NCI-H1694 (cell line): ENCODE results near the gene COL15A1.

ENCODE experiments used
- DNase-seq: peaks from one replicate; lab custom pipeline; 2025; lab: John Stamatoyannopoulos, UW

COL15A1 gene

DNA sequence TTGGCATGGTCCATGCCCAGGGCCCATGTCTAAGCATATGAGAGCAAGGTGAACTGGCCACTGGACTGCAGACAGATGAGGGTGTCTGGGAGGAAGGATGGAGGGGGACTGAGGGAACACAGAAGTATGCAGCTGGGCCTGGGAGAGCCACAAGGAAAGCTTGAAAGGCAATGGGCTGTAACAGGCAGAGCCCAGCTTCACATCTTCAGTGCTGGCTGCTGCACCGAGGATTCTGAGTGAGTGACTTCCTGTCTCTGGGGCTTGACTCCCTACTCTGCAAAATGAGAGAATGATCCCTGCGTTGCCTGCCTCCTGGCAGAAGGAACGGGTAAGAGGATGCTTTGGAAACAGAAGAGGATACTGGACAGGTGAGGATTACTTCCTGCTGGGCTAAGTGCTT is 29.0 kb downstream of the COL15A1 start:
- DNase-seq, result no peak

DNA sequence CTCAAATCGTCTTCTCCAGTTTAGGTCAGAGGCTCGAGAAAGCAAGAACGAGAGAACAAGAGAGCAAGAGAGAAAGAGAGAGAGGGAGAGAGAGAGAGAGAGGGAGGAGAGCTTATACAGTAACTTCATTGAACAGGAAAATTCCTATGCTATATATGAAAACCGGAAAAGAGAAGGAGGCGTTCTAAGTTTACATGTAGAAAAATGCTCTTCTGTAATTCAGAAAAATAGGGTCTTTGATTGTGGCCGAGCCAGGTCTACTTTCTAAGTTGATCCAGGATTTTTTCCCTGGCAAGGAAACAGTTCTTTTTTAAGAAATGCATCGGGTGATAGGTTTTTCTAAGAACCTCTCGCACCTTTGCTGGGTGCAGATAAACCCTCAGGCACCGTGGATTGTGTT is 29.5 kb downstream of the COL15A1 start:
- DNase-seq, result no peak

DNA sequence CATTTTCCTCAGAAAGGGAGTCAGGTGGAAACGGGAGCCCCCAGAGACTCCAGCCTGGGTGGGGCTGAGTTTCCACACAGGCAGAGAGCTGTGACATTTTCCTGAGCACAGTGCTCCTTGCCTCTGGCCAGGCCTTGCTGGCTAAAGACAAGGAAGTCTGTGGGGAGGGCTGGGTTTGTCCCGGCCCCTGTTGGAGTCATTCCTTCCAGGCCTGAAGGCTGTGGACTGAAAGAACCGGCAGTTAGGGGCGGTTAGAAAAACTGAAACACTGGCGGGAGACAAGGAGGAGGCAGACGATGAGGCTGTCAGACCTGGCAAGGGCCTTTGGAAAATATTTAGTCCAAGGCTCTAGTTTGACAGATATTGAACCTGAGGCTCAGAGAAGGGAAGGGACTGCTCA is 29.9 kb downstream of the COL15A1 start:
- DNase-seq, result no peak

DNA sequence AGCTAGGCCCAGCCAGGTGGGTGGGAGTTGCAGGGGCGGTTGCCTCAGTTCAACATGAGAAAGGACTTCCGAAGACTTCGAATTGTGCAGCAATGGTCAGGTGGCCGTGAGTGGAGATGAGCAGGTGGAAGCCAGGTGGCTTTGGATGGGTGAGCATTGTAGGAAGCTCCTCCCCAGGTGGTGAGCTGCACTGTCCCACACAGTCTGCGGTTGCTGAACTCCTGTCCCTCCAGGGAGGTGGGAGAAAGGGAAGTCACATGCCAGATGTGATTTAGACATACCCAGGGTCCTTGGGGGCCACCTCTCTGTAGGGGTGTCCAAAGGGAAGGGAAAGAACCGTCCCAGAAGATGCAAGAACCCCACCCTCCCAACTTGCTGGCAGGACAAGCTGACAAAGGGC is 30.4 kb downstream of the COL15A1 start:
- DNase-seq, result no peak

DNA sequence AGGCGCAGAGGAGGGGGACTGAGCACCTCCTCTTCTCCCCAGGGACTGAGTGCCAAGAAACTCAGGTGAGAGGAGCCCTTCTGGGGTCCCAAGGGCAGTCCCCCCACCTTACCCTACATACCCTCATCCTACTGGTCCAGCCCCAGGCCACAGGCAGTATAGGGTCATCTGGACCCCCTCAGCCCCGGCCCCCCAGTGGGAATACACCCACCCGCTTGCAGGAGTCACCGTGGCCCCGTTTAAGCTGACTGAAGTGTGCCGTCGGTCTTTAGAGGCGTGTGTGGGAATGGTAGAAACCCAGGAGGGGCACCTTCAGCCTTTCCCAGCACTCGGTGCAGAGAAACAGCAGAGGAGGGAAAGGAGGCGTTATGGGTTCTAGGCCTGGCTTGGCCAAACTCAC is 30.8 kb downstream of the COL15A1 start:
- DNase-seq, result no peak

DNA sequence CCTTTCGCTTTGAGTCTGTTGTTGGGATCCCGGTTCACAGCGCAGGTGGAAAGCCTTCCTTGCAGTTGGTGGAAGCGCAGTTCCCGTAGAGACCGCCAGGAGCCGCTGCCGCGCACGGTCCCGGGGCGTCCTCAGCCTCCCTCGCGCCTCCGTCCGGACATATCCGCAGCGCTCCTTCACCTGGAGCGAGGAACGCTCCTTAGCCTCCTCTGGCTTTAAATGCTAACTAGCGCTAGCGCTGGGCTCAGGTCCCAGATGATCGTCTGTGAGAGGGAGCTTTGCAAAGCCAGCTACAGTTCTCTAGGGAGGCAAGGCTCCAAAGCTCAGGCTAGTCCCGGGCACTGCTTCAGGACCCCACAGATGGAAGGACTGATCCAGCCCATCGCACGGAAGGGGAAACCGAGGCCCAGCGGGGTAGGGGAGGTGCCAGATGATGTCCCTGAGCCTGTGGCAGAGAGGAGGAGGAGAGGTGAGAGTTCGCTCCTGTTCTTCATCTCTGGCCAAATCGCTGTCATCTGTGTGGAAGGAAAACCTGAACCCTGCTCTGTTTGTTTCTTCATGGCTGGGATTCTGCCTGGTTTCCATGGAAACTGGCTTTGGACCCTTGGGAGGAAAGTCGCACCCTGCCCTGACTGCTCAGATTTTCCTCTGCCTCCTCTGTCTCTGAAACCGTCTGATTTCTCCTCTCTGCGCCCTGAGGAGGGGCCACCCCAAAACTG is 31.4 kb downstream of the COL15A1 start:
- peak; percentile 41 for DNase-seq

DNA sequence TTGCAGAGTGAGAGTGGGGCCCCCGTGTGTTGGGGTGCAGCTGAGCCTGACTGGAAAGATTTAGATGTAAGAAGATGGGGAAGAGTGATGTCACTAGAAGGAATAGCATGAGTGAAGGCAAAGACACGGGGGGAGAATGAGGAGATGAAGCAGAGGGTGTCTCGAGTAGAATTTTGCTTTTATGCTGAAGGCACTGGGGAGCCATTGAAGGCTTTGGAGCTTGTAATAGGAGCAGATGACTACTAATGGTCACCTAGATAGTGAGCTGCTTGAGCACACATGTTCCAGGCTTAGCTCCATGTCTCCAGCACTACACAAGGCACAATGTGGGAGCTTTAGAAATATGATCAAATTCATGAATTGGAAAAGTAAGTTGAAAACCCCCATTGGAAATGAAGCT is 32.1 kb downstream of the COL15A1 start:
- no peak for DNase-seq

DNA sequence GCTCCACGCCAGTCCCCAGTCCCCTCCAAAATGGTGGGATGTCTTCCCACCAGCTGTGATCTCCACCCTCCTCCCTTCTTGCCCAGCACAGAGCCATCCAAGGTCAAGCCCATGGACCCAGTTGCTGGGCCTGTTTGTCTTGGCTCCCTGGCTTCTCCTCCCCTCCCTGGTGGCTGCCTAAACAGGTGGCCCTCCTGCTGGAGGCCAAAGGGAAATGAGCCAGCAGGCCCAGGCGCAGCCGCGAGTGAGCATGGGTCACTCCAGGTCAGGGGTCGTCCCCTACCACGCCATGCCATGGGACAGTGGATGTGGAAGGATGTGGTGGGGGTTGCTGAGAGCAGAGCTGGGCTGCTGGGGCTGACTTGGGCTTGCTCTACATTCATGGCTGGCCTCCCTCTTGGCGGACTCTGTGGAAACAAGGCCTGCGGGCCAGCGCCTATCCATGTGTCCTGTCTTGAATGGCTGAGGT is 33.6 kb downstream of the COL15A1 start:
- DNase-seq, result no peak

DNA sequence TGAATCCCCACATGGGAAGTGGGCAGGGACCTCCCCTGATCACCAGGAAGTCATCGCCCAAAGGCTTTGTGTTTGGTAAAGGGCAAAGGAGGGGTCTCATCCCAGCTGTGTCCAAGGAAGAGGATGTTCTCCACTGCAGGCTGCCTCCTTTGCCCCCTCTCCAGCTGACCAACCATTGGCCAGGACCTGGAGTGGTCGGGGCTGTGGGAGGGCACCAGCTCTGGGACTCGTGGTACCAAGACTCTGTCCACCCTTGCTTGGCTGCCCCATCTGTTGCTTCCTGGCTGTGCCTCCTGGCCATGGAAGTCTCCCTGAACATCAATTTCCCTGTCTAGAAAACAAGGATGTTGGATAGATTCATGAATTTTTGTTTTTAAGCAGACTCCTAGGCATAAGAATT is 34.1 kb downstream of the COL15A1 start:
- no peak for DNase-seq

DNA sequence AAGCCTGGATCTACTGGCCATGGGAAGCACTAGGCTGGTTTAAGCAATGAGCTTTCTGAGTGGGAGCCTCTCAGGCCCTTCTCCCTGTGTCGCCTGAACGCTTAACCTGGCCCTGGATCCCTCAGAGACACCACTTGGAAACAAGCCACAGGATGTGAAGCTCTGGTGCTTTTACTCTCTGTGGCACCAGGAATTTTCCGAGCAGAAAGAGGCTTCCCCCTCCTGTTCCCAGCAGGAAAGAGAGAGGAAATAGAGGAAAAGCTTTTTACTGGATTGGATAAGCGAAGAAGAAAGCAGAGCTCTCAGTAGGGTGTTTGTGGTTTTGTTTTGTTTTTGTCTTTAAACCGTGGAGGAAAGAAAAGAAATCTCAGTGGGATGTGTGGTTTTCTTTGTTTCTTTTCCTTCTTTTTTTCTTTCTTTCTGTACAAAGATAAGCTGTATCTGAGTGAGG is 34.5 kb downstream of the COL15A1 start:
- DNase-seq, result peak; percentile 43

DNA sequence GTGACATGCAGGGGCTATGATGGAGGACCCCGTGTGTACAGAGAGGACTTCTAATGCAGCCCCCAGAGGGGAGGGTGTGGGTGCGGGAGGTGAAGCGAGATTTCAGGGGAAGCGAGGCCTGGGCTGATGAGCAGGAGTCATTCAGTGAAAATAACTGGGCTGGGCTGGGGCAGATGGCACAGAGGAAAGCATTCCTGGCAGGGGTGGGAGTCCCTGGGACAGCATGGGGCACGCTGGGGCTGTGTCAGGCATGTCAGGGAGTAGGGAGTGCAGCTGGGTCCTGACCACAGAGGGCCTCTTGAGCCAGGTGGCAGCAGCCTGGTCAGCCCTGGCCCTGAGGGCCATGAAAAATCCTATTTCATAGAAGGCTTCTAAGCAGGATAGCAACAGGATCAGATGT is 36.6 kb downstream of the COL15A1 start:
- DNase-seq, result peak; percentile 22

DNA sequence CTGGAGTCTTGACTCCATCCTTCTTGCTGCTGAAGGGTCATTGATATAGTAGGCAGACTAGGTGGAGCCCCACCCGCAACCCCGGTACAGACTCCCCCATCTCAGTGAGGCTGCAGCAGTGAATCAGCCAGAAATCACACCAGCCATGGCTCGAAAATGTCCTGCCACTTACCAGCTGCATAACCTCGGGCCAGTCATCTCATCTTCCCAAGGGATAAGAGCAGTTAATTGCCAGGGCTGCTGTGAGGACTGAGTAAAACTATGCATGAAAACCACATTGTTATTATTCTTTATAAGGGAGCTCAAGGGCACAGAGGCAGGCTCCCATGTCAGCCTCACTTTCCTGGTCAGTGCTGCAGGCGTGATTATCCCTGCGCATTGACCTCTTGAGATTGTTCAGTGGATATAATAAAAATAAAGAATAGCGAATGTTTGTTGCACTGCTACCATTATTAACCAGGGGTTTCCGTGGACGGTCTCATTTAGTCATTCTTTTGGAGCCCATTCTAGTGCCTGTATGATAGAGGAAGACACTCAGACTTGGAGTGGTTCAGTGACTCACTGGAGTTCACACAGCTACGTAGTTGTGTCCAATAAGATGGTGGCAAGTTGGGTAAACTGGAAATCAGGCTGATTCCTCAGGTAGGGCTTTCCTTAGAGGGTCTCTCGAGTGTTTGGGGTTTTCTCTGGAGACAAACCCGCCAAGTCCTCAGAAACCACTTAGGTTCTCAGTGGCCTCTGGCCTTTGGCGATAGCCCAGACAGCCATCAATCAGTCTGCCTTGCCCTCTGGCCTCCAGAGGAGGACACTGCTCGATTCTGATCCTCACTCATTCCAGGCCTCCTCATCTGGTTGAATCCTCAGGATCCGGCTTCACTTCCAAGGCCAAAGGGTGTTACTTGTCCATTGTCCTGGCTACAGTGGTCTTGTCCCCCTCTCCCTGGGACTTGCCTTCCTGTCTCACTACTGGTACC is 39.9 kb downstream of the COL15A1 start:
- no peak for DNase-seq

DNA sequence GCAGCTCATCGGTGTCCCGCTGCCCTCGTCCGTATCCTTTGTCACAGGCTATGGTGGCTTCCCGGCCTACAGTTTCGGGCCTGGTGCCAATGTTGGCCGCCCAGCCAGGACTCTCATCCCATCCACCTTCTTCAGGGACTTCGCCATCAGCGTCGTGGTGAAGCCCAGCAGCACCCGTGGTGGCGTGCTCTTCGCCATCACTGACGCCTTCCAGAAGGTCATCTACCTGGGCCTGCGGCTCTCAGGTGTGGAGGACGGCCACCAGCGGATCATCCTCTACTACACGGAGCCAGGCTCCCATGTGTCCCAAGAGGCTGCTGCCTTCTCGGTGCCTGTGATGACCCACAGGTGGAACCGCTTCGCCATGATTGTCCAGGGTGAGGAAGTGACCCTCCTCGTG is 41.9 kb downstream of the COL15A1 start:
- DNase-seq, result no peak

DNA sequence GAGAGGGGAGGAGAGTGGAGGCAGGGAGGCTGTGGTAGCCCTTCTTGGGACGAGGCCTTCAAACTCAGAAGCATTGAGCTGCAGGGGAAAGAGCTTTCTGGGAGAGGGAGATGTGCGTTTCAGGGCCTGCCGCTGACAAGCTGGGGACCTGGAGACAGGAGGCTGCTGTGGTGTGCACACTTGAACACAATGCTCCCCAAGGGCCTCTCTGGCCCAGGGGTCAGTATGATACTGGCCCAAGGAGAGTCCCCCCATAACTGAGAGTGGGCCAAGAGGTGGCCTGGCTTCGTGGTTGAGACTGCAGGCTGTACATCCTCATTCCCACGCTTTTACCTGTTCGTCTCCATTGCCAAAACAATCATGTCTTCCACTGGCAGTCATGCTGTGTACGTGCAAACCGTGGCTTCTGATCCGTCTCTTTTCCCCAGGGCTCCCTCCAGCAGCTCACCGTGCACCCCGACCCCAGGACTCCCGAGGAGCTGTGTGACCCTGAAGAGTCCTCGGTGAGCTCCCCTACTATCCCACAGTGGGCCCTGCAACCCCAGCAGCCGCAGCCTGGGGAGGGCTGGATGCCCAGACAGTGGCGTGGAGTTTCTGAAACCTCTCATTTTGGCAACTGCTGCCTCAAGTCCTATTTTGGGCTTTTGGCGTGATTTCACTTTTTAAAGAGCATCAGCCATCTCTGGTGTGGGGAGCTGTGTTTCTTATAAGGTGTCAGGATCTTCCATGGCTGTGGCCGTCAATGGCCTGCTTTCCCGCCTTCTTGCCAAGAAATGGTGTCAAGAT is 43.4 kb downstream of the COL15A1 start:
- no peak for DNase-seq

DNA sequence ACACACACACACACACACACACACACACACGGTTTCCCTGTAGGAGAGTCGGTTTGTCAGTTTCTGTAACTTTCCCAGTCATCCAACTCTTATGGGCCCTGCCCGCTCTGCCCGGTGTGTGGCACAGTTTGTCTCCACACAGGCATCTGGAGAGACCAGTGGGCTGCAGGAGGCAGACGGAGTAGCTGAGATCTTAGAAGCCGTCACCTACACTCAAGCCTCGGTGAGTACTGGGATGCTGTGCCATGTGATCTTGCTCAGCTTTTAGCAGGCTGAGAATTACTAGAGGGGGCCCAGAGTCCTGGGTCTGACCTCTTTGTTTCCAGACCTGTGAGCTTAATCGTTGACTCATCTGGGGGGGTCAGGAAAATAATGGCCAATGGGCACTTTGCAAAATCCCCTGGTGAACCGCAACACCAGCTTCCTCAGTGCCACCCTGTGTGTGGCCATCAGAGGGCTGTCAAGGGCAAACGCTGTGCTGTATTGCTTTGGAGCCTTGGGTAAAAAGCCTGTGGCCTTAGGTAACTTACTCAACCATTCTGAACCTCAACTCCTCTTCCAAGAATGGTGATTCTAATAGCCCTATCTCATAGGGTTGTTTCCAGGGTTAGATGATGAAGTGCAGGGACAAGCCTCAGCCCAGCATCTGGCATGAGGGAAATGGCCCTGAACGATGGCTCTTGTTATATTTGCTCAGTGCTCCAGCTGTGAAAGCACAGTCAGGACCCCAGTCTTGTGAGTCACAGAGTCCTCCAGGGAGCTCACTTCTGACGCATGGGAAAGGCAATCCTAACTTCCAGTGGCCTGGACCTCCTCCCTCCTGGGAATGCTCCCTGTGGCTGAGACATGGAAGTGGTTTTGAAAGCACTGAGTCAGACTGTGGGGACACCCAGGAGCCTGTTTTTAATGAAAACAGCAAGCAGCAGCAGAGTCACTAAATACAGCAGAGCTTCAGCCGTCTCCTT is 45.6 kb downstream of the COL15A1 start:
- DNase-seq, result no peak

DNA sequence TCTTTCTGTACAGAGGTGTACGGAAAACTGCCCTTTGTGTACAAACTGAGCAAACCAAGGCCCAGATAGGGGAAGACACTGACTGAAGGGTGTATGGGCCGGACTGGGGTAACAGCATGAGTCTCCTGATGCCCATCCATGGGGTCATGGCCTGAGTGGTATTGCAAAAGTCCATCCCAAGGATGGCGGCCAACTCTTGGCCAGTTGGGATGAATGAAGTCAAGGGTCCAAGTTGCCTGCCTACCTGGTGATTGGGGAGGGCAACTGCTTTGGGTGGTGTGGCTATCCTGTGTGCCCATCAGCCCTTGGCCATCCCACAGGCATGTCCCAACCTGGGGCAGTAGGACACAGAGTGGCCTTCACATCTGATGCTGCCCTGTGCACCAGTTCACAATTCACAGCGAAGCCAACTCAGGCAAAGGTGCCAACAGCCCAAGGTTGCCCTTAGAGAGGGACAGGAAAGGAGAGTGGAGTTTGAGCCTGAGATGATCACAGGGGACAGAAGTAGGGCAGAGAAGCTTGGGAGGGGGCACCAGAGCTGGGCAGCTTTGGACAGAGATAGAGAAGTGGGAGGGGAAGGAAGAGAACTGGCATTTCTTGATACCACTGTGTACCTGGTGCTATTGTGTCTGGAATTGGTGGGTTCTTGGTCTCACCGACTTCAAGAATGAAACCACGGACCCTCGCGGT is 46.6 kb downstream of the COL15A1 start:
- DNase-seq, result no peak

DNA sequence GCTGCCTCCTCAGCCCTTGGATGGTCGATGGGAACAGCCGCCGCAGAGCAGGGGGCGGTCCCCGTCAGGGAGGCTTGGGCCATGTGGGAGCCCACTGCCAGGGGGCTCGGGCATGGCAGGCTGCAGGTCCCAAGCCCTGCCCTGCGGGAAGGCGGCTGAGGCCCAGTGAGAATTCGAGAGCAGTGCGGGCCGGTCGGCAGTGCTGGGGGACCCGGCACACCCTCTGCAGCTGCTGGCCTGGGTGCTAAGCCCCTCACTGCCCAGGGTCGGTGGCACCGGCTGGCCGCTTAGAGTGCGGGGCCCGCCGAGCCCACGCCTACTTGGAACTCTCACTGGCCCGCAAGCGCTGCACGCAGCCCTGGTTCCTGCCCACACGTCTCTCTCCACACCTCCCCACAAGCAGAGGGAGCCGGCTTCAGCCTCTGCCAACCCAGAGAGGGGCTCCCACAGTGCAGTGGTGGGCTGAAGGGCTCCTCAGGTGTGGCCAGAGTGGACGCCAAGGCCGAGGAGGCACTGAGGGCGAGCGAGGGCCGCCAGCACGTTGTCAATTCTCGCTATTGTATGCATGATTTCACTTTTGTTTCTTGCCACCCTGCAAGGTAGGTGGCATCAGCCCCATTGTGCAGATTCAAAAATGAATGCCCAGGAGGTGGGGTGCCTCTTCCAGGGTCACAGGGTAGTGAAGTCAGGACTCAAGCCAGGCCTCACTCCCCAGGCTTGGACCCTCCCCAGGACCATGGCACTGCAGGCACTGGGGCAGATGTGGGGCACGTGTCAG is 48.6 kb downstream of the COL15A1 start:
- DNase-seq, result no peak

DNA sequence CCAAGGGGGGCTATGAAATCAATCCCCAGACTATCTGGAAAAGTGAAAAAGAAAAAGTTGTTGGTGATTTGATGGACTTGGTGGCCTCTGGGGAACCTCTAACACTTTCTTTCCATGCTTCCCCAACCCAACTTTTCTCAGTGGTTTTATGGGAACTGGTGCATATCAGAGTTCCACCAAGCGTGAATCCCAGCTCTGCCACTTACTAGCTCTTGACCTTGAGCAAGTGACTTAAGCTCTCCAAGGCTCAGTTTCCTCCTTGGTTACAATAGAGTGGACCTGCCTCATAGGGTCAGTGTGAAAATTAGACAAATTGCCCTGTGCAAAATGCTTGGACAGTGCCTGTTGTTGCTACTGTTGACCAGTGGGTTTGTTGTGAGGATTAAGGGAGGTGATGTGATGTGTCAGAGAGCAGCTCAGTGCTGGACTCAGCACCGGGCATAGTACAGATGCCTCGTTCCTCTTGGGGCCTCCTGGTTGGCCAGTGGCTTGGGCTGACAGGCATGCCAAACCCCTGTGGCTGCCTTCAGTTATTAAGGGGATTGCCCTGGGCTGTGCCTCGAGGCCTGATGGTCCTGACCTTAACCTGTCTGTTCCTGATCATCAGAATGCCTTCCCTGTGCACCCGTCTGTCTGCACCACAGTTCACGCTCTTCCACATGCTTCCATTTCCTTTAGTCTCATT is 49.3 kb downstream of the COL15A1 start:
- DNase-seq, result no peak

DNA sequence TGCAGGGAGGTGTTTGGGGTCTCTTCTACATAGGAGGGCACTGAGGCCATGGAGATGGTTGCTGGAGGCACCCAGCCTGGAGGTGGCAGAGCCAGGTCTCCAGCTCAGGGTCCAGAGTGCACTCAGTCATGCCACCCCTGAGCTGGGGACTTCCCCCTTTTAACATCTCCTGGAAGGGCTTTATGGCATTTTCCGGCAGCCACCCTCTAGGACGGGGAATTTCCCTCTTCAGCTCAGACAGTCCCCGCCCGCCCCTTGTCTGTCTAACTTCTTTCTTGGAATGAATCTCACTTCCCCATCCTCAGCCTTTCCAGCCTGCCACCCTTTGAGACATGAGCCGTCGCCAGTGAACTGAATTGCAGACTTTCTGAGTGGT is 49.9 kb downstream of the COL15A1 start:
- no peak for DNase-seq
